Testis (tissue), 2 donors: ENCODE results near the gene ASIC1.

Experiments used
- POLR2A ChIP-seq: fragments of 450-650 bp; IDR thresholded peaks from one replicate; pipeline ENCODE4 v1.6.1; 2017; ENCODE audit warnings: antibody characterized with exemption, mild to moderate bottlenecking, moderate library complexity
- TF ChIP-seq, protein P1 (sequence below), 3 experiments: fragments of 450-650 bp in 2 of 3; fragments of 200-600 bp in 1 of 3; sonication (generic) in 1 of 3; IDR thresholded peaks; one replicate each; pipeline ENCODE4 v1.5.1; 2016 to 2019; ENCODE audit warnings: antibody characterized with exemption in 3 of 3, mild to moderate bottlenecking in 2 of 3, moderate library complexity in 1 of 3

- TF ChIP-seq, protein P1, sequence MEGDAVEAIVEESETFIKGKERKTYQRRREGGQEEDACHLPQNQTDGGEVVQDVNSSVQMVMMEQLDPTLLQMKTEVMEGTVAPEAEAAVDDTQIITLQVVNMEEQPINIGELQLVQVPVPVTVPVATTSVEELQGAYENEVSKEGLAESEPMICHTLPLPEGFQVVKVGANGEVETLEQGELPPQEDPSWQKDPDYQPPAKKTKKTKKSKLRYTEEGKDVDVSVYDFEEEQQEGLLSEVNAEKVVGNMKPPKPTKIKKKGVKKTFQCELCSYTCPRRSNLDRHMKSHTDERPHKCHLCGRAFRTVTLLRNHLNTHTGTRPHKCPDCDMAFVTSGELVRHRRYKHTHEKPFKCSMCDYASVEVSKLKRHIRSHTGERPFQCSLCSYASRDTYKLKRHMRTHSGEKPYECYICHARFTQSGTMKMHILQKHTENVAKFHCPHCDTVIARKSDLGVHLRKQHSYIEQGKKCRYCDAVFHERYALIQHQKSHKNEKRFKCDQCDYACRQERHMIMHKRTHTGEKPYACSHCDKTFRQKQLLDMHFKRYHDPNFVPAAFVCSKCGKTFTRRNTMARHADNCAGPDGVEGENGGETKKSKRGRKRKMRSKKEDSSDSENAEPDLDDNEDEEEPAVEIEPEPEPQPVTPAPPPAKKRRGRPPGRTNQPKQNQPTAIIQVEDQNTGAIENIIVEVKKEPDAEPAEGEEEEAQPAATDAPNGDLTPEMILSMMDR (IDR thresholded peaks at IDR 0.05) = no peak
- TF ChIP-seq POLR2A = no peak
Measured at GRCh38 chr12:50073206-50073605, 15.8 kb downstream of the ASIC1 start.
